Inflammatory macrophage (primary cell): ENCODE results near the gene STATH.
"Not testable (repeated sequence)": the region's sequence is repeated elsewhere in the genome, so short reads cannot be mapped to it uniquely, and the experiment has no call there.

Source experiments
- DNase-seq, 2 donors: peaks; one replicate each; pipeline ENCODE4 v3.0.0-alpha.2; 2020 to 2022
- total RNA-seq, 18 experiments: gene quantifications; one replicate each; lab custom pipeline; 2026; ENCODE audit warnings: mixed read lengths in 6 of 18, inconsistent platforms in 2 of 18; lab: John Stamatoyannopoulos, UW

The STATH gene, protein sequence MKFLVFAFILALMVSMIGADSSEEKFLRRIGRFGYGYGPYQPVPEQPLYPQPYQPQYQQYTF
- 0 to 0.12 (median 0) reads per million in 18 experiments for total RNA-seq

GRCh38 chr4:69995526-69996016 is at the start of gene STATH:
Gene STATH, plus strand, starts transcription at chr4:69995966. Its CDS starts 2,472 bp downstream, at chr4:69998438.
- no peak for DNase-seq

DNA sequence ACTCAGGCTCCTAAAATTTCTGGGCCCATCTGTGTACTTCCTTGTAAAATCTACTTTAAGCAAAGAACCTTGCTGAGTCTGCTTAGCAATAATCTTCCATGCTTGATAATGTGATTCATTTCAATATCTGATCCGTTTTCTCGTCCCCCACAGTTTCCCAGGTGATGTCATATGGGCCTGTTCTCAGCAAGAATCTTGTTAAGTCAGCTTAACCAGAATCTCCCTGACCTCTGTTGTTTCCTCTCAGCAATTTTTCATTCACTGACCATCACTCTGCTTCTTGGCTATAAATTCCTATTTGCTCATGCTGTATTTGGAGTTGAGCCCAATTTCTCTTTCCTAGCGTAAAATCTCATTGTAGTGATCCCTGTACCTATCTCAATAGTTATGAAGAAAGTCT is 44.2 kb upstream of the STATH start:
- DNase-seq: no peak

DNA sequence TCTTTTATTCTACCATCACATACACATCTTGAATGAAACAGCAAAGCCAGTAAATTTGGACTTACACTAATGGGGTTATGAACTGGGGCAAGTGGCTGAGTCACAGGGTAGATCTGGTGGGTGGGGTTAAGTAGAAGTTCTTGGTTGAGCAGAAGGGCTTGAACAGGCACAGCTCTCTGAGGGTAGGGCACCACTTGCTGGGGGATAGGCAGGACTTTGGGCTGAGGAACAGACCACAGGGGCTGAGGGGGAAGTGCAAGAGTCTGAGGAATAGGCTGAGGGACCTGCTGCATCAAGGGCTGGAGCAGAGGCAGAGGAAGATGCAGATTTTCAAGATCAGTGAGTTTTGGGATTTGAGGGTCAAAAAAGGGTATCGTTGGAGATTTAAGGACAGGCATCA is 38.6 kb upstream of the STATH start:
- DNase-seq: no peak

DNA sequence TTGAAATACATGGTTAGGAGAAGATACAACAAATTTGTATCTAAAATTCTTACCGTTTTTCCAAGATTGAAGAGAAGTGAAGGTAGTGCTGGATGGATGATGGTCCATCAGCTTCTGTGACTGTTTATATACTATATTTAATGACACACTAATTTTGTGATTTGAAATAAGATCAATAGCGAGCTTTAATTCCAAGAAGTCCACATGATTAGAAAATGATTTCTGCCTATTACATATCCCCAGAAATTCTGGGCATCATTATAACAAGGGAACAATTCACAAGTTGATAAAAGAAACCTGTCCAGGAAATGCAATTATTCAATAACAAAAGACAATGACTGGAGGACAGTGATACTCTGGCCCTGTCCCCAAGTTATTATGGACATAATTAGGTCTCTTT is 30.1 kb upstream of the STATH start, which contains the start of gene CSN2:
TSS of gene CSN2 (minus strand) at position 101 of the 400 bp plus-strand sequence. CDS start 4,733 bp downstream, outside the sequence.
- no peak for DNase-seq

GRCh38 chr4:69970071-69970470 is 25.7 kb upstream of the STATH start:
- DNase-seq: no peak

- DNase-seq: no peak
These were observed 21.1 kb upstream of the STATH start for GRCh38 chr4:69974631-69975030.

- DNase-seq: no peak
These were observed 18.2 kb upstream of the STATH start for GRCh38 chr4:69977582-69977981.

GRCh38 chr4:69984030-69984443 is 11.7 kb upstream of the STATH start:
- DNase-seq: no peak

DNA sequence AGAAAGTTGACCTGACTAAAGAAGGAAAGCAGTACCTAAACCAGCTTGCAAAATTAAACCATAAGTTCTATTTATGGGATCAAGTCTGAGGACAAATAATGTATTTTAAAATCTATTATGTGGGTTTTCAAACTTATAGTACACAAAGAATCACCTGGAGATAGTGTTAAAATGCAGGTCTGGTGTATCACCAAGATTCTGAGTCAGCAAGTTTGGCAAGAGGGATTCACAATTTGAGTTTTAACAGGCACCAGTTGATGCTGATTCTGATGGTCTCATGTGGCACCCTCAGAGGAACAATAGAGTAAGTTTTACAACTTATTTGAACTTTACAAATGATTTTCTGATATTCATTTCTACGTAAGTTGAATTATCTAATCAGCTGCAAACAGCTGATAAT is 9.1 kb upstream of the STATH start:
- DNase-seq: no peak

GRCh38 chr4:69991016-69991415 is 4.8 kb upstream of the STATH start:
- DNase-seq: no peak

- DNase-seq: no peak
These were observed 984 bp upstream of the STATH start for GRCh38 chr4:69994782-69995181.

- no peak for DNase-seq
These were observed 3.7 kb downstream of the STATH start for GRCh38 chr4:69999420-69999819.

DNA sequence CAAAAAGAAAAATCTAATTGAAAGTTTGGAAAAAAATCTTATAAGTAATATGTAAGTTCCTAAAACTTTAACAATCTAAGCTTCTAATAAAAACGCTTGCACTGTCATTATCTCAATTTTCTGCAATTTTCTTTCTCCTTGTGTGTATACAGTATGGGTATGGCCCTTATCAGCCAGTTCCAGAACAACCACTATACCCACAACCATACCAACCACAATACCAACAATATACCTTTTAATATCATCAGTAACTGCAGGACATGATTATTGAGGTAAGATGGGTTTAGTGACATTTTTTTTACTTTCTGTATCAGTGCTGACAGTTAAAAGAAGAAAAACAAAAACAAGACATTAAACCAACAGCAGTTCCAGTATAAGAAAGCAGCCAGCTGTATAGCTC is 4.9 kb downstream of the STATH start:
- no peak for DNase-seq

GRCh38 chr4:70002507-70002906 is 6.7 kb downstream of the STATH start:
- no peak for DNase-seq

DNA sequence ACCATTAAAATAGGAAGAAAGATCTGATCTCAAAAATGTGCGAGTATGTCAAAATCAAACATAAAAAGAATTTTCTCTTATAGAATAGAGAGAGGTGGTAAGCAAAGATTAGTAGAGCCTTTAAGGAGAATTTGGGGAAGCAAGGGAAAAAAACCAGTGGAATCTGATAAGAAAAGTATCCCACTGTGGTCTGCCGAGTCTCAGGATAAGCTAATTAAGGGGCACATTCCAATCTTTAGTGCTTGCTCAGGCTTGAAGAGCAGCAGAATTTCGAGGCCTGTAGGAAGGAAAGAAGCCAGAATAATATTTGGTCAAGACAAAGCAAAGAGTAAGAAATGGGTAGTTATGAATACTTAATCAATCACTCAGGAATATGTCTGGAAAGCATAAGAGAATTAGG is 13.0 kb downstream of the STATH start:
- no peak for DNase-seq

DNA sequence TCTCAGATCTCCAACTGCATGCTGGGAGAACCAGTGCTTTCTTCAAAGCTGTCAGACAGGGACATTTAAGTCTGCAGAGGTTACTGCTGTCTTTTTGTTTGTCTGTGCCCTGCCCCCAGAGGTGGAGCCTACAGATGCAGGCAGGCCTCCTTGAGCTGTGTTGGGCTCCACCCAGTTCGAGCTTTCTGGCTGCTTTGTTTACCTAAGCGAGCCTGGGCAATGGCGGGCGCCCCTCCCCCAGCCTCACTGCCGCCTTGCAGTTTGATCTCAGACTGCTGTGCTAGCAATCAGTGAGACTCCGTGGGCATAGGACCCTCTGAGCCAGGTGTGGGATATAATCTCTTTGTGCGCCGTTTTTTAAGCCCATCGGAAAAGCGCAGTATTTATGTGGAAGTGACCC is 23.2 kb downstream of the STATH start:
- DNase-seq: not testable (repeated sequence)

DNA sequence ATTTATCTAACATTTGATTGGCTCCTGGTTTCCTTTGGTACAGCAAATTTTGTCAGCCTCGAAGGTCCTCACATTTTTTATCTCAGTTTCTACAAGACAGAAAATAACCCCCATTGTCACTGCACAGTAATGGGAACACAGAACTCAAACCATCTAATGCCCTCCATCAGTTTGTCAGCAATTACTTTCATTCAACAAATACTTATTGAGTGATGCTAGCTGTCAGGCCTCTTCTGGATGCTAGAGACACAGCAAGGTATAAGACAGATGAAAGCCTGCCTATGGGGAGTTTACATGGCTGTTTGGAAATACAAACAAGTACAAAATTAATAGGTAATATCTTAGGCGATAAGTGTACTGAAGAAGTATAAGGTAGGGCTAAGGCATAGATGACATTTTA is 27.5 kb downstream of the STATH start:
- no peak for DNase-seq

DNA sequence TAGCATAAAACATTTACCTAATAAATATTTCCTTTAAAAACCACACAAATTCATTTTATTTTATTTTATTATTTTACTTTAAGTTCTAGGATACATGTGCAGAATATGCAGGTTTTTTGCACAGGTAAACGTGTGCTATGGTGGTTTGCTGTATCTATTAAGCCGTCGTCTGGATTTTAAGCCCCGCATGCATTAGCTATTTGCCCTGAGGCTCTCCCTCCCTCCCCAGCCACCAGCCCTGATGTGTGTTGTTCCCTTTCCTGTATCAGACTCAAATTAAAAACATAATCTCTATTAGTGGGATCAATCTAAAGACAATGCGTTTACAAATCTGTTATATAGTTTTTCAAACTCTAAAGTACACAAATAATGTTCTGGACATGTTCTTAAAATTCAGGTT is 31.2 kb downstream of the STATH start:
- DNase-seq: no peak

- not testable (repeated sequence) for DNase-seq
These were observed 32.4 kb downstream of the STATH start, which contains the start of gene HTN3 for GRCh38 chr4:70028159-70028558. Gene HTN3, plus strand, starts transcription at chr4:70028459. Its CDS starts 2,282 bp downstream, at chr4:70030741.

DNA sequence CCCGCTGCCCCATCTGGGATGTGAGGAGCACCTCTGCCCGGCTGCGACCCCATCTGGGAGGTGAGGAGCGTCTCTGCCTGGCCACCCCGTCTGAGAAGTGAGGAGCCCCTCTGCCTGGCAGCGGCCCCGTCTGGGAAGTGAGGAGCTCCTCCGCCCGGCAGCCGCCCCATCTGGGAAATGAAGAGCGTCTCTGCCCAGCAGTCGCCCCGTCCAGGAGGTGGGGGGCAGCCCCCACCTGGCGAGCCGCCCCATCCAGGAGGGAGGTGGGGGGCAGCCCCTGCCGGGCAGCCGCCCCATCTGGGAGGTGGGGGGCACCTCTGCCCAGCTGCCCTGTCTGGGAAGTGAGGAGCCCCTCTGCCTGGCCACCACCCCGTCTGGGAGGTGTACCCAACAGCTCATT is 41.8 kb downstream of the STATH start:
- DNase-seq: not testable (repeated sequence)

- DNase-seq: not testable (repeated sequence)
These were observed 44.2 kb downstream of the STATH start for GRCh38 chr4:70039928-70040327.

DNA sequence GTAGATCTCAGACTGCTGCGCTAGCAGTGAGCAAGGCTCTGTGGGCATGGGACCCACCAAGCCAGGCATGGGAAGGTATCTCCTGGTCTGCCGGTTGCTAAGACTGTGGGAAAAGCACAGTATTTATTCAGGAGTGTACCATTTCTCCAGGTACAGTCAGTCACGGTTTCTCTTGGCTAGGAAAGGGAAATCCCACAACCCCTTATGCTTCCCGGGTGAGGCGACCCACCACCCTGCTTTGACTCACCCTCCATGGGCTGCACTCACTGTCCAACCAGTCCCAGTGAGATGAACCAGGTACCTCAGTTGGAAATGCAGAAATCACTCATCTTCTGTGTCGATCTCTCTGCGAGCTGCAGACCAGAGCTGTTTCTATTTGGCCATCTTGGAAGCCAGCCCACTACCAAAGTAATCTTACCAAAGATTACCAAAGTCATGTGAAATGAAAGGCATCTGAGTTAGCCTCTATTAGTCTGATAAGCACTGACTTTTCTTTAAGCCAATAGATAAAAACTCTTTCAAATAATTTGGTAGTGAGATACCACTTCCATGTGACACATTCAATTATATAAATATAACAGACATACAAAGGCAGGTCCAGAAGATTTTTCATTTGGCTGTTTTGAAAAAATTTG is 46.0 kb downstream of the STATH start:
- DNase-seq: no peak

- not testable (repeated sequence) for DNase-seq
These were observed 54.4 kb downstream of the STATH start, which contains the start of gene HTN1 for GRCh38 chr4:70050138-70050537. Gene HTN1, plus strand, starts transcription at chr4:70050438. Its CDS starts 2,639 bp downstream, at chr4:70053077.
